Endothelial cell (in vitro differentiated cells): ENCODE results near the gene ARHGAP12. TPM values are rescaled to one million over a fixed set of nuclear protein-coding genes. Genes with fewer than 3 reads are reported as not detected.

ENCODE experiments used
- DNase-seq: peaks from one replicate; pipeline ENCODE4 v3.0.0; 2021; ENCODE audit warnings: low spot score
- H3K27ac Mint-ChIP-seq: one replicate; pipeline ENCODE4 v1.8.0; 2021; ENCODE audit warnings: mixed read lengths, inconsistent platforms; ENCODE audit not compliant: unreplicated experiment
- H3K27me3 Mint-ChIP-seq: one replicate; pipeline ENCODE4 v1.8.0; 2021; ENCODE audit warnings: mild to moderate bottlenecking, moderate library complexity, mixed read lengths, inconsistent platforms; ENCODE audit not compliant: unreplicated experiment
- H3K36me3 Mint-ChIP-seq: one replicate; pipeline ENCODE4 v1.8.0; 2021; ENCODE audit warnings: mild to moderate bottlenecking, low read depth, mixed read lengths, inconsistent platforms; ENCODE audit not compliant: unreplicated experiment
- H3K4me1 Mint-ChIP-seq: one replicate; pipeline ENCODE4 v1.8.0; 2021; ENCODE audit warnings: mild to moderate bottlenecking, mixed read lengths, inconsistent platforms; ENCODE audit not compliant: unreplicated experiment
- H3K4me3 Mint-ChIP-seq: one replicate; pipeline ENCODE4 v1.8.0; 2021; ENCODE audit warnings: mild to moderate bottlenecking, mixed read lengths, inconsistent platforms; ENCODE audit not compliant: unreplicated experiment
- H3K9me3 Mint-ChIP-seq: one replicate; pipeline ENCODE4 v1.8.0; 2021; ENCODE audit warnings: mixed read lengths, inconsistent platforms; ENCODE audit not compliant: unreplicated experiment
- total RNA-seq: library from RNA; stranded (reverse); fragmentation: NEBNext Ultra II Directional; extraction: Animal tissue kit (Norgen Biotek cat#: 25700); gene quantifications from one replicate; pipeline ENCODE4 v1.2.1, GENCODE V29; 2021; ENCODE audit not compliant: unreplicated experiment
- TF ChIP-seq, protein P1 (sequence below): fragments of 200-600 bp; sonication (generic); IDR thresholded peaks from one replicate; pipeline ENCODE4 v1.5.0; 2021; ENCODE audit warnings: antibody characterized with exemption; ENCODE audit not compliant: unreplicated experiment

ARHGAP12 gene
- total RNA-seq, 1 donor from 2014 or later: 39.0 TPM

DNA sequence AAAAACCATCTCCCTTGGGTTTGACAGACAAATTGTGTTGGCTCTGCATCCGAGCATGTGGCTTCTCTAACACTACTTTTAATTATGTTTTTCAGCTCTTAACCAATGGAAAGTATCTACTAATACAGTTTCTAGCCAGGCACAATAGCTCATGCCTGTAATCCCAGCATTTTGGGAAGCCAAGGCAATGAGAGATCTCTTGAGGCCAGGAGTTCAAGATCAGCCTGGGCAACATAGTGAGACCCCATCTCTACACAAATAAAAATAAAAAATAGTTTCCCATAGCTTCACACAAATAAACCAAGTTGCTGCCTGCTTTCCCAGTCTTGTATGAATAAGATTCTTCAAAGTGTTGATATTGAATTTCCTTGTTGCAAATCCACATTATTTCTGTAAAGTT lies 13.8 kb upstream of the ARHGAP12 start:
- Mint-ChIP-seq H3K36me3 (no peaks in the 10 kb centered on the region), H3K9me3 (no peaks in the 10 kb centered on the region), H3K4me1 (peaks cover 14% of the 10 kb centered on the region), H3K4me3 (no peak overlapping the region), H3K27me3 (no peaks in the 10 kb centered on the region), H3K27ac (no peak overlapping the region)
- DNase-seq: no peak
- TF ChIP-seq, protein P1, sequence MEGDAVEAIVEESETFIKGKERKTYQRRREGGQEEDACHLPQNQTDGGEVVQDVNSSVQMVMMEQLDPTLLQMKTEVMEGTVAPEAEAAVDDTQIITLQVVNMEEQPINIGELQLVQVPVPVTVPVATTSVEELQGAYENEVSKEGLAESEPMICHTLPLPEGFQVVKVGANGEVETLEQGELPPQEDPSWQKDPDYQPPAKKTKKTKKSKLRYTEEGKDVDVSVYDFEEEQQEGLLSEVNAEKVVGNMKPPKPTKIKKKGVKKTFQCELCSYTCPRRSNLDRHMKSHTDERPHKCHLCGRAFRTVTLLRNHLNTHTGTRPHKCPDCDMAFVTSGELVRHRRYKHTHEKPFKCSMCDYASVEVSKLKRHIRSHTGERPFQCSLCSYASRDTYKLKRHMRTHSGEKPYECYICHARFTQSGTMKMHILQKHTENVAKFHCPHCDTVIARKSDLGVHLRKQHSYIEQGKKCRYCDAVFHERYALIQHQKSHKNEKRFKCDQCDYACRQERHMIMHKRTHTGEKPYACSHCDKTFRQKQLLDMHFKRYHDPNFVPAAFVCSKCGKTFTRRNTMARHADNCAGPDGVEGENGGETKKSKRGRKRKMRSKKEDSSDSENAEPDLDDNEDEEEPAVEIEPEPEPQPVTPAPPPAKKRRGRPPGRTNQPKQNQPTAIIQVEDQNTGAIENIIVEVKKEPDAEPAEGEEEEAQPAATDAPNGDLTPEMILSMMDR: no peak

DNA sequence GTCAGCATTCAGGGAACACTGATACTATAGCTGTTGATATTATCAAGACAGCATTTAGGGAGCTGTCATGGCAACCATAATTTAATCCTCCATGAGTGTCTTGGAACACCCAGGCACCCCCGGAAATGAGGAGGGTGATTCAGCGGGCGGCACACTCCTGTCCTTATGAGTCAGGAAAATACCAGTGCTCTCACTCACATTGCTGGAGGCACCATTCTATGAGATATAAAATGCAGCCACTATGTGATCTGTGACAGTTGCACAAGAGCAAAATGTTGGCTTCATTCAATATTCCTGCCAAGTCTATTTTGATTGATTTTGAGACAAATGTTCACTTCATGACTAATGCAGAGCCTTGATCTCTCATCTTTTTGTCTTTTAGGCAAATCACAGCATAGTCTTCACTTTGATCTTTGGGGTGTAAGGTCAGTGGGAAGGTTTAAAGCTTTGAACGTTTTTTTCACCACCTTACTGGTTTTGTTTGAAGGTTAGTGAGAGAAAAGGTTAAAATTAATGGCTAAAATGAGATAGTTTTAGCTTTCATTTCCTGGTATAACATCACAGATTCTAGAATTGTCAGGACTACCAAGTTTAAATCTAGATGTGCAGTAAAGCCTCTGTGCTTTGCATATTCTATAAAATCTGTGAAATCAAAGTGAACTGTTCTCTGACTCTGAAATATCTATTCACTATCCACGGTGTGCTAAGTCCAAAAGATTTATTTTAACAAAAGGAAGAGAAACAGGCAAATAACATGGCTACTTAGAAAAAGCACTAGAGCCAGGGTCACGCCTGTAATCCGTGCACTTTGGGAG lies 12.4 kb upstream of the ARHGAP12 start:
- DNase-seq: no peak
- no peaks in the 10 kb centered on the region for H3K27me3 Mint-ChIP-seq
- no peak overlapping the region for H3K4me3 Mint-ChIP-seq
- TF ChIP-seq, protein P1: no peak
- H3K27ac Mint-ChIP-seq: no peak overlapping the region
- peaks cover 16% of the 10 kb centered on the region for H3K4me1 Mint-ChIP-seq
- no peaks in the 10 kb centered on the region for H3K36me3 Mint-ChIP-seq
- no peaks in the 10 kb centered on the region for H3K9me3 Mint-ChIP-seq

DNA sequence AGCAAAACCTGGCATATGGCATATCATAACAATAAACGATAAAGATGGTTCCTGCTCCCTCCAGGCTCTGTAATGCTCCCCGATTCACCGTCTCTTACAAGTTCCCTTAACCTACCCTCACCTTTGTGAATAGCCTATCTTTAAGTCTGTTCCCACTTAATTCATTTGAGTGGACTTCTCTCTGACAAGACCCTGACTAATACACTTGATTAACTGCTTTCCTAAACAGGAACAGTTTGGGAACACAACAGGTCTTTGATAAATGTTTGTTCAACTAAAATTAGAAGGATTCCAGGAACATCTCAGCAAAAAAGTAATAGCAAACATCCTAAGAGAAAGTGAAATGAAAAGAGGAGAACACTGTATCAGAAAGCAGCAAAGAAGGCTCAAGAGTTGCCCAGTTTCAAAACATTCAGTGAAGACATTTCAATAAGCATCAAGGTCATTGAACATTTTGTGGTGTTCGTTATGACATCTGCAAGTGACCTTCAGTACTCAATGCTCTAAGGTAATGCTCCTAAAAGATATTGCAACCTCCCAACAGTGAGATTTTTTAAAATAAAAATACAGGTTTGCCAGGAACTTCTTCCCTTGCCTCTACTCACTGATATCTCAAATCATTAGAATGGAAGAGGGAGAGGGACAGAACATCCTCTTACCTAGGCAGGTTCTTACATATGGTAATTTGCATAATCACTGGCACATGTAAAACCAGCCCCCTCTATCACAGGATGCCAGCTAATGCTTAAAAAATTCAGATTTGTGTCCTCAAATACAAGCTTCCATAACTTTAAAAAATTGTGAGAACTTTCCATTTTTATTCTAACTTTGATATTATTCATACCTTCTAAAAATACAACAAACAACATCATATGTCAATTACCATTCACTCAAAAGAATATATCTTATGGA lies 11.4 kb upstream of the ARHGAP12 start:
- no peak for DNase-seq
- Mint-ChIP-seq H3K27ac (no peak overlapping the region), H3K36me3 (no peaks in the 10 kb centered on the region), H3K9me3 (no peaks in the 10 kb centered on the region), H3K4me1 (peaks cover 13% of the 10 kb centered on the region), H3K4me3 (no peak overlapping the region), H3K27me3 (no peaks in the 10 kb centered on the region)
- TF ChIP-seq, protein P1: no peak

DNA sequence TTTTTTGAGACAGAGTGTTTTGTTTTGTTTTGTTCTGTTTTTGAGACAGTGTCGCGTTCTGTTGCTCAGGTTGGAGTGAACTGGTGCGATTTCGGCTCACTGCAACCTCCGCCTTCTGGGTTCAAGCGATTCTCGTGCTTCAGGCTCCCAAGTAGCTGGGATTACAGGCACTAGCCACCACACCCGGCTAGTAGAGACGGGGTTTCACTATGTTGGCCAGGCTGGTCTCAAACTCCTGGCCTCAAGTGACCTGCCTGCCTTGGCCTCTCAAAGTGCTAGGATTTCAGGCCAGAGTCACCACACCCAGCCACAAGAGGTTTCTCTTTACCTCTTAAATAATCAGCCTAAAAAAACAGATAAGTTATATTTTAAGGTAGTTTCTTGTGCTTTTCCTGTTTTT lies 8.7 kb upstream of the ARHGAP12 start:
- no peak for DNase-seq
- Mint-ChIP-seq H3K4me1 (peaks cover 3% of the 10 kb centered on the region), H3K9me3 (no peaks in the 10 kb centered on the region), H3K36me3 (no peaks in the 10 kb centered on the region), H3K27ac (no peak overlapping the region), H3K27me3 (peaks cover 2% of the 10 kb centered on the region), H3K4me3 (no peak overlapping the region)
- TF ChIP-seq, protein P1: no peak
